G401.6 (cell line): ENCODE results near the gene CDH22.

Source experiments
- FAIRE-seq: peaks from 2 replicates; lab custom pipeline; 2012; peaks lifted over from hg19 to GRCh38; lab: Jason Lieb, UNC

The CDH22 gene

DNA sequence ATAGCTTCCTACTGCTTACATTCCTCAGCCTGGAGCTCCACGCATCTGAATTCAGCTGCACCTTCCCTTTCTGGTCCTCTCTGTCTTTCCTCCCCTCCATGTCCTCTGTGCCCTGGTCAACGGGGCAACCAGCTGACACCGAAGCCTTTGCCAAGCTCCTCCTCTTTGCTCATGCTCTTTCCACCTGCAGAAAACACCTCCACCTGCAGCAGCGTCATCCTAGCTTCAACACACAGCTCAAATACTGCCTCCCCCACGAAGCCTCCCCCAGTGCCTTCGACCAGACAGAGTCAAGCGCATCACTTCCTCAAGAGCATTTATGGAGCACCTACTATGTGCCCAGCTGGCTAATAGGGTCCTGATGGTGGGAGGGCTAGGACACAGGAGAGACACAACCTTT is 9.2 kb downstream of the CDH22 start:
- FAIRE-seq = no peak

DNA sequence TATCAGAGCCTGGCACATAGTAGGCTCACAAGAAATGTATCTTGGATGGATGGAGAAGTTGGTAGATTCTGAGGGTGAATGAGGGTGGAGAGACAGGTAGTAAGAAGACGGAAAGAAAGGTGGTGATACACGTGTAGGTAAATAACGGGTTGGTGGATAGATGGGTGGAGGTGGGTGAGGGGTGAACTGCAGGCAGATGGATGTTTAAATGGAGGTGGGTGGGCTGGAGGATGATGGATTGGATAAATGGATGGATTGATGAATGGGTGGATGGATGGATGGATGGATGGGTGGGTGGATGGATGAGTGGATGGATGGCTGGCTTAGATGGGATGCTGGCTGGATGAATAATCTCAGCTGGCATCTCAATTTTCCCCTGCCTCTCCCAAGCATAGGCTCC is 9.9 kb downstream of the CDH22 start:
- no peak for FAIRE-seq

DNA sequence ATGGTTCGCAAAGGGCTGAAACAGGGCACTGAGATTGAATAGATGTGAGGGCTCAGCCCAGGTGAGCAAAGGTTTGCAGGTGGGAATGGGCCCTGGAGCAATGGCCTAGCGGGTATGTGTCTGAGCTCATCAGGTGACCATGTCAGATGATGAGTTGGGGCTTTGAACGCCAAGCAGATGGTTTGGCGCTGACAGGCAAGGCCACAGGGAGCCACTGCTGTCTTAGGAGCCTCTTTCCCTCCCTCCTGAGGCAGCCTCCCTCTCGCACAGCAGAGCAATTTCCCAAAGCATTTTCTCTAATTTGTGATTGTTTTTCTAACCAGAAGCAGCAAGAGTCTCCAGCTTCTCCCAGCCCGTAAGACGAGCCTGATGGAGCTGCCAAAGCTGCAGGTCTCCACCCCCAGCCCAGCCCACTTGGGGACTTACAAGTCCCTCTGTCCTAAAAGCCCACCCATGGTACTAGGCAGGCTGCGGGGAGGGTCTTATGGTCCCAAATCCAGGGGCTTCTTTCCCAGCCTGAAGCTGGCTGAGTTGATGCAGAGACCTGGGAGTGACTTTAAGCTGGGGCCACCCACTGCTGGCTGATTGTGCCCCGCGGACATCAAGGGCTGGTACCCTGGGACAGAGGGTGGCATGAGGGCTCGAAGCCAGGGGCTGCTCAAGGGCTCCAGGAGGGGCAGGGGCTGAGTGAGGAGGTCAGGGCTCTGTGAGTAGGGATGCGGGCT is 11.6 kb downstream of the CDH22 start:
- no peak for FAIRE-seq

DNA sequence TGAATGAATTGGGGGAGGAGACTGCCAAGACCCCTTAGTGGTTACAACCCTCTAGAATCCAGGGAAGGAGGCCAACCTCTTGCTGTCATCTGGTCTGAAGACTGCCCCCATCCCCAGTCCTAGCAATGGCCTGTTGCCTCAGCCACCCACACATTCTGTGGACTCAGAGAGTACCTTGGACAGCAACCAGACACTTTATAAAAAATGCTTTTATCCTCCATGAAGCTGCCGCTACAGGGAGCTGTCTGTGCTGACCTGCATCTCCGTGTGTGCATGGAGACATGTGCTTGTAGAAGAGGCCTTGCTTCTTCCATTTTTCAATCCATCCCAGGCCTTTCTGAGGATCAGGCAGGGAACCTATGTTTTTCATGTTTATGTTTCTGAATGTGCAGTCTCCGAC is 15.2 kb downstream of the CDH22 start:
- FAIRE-seq = no peak

DNA sequence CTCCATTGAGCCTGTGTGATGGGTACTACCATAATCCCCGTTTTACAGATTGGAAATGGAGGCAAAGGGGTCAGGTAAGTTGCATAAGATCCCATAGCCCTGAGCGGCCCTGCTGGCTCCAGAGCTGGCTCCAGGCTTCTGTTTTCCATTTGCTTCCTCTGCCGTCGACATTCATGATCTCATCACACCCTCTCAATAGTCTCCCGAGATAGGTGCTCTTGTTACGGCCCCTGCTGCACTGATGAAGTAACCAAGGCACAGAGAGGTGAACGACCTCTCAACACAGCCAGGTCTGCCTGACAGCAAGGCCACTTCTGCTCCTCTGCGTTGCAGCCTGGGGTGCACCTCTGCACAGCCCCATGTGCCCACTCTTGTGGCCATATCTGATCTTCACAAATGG is 16.9 kb downstream of the CDH22 start:
- FAIRE-seq = no peak

DNA sequence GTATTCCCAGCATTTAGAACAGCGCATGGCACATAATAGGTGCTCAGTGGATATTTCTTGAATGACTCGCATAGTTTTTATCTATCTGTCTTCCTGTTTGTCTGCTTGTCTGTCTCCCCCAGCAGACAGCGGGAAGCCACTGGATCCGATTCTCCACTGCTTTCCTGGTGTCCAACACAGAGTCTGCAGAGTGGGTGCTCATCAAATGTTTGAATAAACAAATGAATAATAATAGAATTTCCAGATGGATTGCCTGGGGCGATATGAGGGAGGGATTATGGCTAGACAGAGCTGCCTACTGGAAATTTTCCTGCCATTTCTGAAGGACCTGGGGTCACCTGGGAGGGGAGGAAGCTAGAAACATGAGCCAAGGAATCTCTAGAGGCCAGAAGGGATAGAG is 18.9 kb downstream of the CDH22 start:
- no peak for FAIRE-seq

DNA sequence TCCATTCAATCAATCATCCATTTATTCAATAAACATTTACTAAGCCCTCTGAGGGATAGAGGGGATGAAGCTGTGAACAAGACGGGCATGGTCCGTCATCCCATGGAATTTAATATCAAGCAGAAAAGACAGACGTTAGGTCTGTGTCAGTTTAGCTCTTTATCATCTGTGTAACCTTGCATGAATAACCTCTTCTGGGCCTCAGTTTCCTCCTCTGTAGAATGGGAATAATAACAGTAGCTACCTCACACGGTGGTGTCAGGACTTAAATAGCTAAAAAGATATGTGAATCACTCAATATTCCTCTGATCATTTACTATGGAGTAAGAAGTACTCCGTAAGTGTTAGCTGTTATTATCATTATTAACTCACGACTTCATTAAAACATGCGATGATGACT is 21.3 kb downstream of the CDH22 start:
- FAIRE-seq = no peak

DNA sequence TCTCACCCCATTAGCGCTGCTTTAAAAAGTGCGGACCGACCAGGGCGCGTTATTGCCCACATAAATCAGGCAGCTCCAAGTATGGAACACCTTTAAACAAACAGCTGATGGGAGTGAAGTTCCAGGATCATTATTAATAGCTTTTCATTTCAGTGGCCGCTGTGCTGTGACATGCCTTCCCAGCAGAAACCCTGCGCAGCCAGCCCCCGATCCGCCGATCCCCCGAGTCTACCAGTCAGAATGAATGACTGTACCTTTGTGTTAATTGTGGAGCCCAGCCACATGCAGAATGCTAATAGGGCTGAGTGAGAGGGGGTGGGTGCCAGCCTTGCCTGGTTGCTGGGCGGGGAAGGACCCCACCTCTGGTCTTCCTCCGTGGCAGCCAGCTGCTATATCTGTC is 21.9 kb downstream of the CDH22 start:
- no peak for FAIRE-seq

DNA sequence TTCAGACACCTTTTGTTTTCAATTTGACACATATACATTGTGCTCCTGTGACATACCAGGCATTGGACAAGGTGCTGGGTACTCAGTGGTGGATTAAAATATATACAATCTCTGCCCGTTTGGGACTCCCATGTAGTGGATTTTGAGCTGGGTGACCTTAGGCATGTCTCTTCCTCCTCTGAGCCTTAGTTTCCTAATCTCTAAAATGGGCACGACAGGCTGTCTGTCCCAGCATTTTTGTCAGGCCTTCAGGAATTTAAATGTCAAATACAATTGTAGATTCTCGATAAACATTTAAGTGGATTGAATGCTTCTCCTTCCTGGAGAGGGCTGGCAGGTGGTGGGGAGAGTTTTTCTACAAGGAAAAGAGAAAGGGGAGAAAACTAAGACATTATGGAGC is 22.6 kb downstream of the CDH22 start:
- FAIRE-seq = no peak

DNA sequence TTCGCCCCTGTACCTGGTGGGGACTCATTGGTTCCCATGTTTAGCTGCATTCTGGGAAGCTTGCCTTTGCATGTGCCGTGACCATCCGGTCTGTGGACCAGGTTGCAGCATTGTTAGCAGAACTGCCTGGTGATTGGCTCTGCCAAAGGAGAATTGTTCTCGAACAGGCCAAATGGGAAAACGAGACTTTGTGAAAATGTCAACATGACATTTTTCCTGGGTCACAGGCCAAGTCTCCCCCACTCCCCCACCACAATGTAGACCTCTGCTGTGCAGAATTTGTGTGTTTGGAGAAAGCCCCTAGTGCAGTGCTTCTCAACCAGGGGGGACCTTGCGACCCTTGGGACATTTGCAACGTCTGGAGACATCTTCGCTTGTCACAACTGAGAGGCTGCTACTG is 23.2 kb downstream of the CDH22 start:
- no peak for FAIRE-seq

DNA sequence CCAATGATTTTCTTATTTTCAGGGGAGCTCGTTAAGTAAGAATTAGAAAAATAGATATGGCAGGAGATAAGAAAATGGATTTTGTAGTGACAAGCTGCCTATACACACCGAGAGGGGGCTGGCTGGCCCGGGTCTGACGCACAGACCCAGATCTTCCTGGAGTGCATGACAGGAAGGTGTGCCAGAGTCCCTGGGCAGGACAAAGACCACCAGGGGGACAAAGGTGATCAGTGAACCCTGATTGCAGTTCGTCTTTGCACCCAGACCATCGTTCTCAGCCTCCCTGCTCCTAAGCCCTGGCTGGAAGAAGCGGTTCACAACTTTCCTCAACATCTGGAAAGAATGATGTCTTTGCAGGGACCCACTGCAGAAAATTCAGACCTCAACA is 24.3 kb downstream of the CDH22 start:
- FAIRE-seq = no peak

DNA sequence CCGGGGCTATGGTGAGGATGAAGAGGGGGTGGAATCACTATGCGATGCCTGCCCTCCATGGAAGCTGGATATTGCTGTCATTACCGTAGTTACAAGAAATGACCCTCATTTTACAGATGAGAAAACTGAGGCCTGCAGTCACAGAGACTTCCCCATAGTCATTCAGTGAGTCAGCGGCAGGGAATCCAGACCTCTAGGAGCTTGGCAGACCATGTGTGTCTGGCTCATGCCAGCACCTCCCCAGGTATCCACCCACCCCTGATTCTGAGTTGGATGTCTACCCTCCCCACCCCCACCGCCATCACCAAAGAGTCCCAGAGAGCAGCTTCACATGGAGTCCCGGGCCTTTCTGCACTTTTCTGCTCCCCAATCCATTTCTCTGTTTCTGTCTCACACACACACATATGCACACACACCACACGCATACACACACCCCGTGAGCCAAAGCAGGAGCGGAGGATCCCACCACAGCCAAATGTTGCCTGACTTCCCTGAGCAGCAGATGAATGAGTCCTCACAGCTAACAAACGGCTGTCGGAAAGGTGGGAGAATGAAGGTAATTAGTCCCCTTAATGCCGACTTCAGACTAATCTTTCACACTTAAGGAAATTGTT is 24.8 kb downstream of the CDH22 start:
- FAIRE-seq = no peak

DNA sequence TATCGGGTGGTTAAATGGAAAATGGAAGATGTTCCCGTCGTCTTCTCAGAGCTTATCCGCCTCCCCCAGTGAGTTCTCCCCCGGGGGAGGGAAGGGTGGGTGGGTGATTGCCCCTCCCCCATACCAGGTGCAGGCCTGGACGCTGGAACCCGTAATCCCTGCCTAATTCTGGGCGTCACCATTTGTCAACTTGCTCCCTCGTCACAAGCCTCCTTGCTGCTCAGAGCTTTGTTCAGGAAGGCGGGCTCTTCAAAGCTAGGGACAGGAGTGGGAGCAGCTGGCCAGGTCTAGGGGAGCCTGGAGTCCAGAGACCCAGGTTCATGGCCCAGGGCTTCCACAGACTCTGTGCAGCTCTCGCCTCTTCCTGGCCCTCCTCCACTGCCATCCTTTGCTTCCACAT is 25.6 kb downstream of the CDH22 start:
- no peak for FAIRE-seq

DNA sequence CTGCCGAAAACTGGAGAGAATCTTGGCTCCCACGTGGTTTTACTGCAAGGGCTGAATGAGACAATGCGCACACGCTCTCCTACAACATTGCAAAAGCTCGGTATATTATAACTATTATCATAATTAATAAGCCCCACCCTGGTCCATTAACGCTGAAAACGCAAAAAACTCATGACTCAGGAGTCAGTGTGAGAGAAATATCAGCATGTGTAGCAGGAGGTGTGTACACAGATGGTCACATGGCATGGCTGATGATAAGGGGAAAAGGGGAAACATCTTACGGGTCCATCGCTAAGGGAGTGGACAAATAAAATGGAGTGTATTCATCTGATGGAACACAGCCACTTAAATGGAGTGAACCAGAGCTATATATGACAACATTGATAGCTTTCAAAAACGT is 29.2 kb downstream of the CDH22 start:
- no peak for FAIRE-seq

DNA sequence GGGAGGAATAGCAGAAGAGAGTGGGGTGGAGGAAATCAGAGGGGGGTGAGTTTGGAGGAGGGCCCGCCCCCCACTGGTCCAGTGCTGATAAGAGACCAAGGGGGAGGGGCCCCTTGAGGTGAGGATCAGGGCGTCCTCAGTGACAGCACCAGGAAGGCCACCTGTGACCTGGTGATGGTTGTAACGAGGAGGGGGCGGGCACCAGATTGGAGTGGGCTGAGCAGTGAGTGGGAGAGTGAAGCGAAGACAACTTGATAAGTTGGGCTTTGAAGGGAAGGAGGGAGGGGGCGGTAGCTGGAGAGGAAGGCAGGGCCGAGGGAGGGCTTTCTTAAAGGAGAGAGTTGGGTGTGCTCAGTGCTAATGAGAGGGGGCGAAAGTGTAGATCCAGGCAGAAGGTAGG is 30.7 kb downstream of the CDH22 start:
- no peak for FAIRE-seq

DNA sequence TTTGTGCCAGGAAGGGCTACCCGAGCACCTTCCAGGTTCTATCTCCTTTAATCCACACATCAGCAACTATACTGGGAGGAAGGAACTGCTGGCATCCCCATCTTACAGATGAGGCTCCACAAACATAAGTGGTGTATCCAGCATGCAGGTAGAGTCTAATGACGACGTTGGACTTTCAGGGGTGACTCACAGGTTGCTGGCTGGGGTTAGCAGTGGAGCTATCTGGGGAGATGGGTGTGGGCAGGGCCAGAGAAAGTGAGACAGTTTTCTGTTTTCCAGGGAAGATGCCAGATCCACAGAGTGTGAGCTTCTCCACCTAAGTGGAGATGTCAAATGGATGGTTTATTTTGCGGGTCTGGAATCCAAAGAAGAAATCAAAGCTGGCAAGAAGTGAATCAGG is 31.8 kb downstream of the CDH22 start:
- FAIRE-seq = no peak

DNA sequence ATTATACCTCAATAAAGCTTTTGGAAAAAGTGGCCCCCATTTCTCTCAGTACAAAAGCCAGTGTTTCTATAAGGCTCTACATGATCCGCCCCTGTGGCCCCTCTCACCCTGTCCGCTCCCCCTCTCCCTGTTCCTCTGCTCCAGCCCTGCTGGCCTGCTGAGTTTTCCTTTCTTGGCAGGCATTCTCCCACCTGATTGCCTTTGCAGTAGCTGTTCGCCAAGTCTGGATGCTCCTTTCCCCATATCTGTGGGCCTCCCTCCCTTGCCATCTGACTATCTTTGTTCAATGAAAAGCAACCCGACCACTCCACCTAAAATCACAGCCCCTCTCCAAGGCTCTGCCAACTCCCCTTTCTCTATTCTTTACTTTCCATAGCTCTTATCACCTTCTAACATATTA is 33.2 kb downstream of the CDH22 start:
- FAIRE-seq = no peak

DNA sequence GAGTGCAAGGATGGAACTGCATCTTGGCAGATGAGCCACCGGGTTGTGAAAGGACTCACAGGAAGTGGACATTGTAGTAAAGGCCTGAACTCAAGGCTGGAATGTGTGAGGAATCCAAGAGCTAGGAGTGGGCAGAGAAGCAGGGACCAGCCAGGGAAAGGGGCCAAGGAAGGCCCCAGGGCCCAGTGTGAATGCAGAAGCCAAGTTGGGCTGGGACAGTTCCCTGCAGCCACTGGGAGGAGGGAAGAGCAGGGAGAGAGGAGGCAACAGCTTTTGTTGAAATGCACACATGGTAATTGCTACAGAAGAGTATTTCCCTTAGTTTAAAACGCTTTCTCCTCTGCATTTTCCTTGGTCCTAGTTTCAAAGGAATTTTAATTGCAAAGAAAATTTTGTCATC is 34.6 kb downstream of the CDH22 start:
- FAIRE-seq = no peak

DNA sequence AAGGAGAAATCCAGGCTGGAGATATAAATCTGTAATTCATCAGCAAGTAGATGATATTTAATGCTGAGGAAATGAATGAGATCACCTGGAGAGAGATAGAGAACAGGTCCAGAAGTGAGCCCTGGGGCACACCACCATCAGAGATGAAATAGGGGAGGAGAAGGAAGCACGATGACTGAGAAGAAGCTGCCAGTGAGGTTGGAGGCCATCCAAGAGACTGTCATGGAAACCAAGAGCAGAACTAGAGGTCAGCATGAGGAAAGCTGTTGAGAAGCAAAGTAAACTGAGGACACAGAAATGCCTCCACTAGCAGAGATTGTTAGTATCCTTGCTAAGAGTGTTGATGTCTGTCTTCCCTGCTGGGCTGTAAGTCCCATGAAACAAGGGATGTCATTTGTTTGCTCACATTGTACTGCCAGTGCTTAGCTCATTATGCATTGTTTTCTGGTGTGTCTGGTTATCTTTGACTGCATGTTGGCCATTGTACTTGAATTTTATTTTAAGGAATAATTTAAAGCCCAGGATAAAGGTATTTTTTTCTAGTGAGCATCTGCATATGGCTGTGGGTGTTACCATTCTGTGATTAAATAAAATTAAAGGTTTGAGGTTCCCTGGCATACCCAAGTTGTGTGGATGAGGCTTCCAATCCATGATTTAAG is 35.8 kb downstream of the CDH22 start:
- FAIRE-seq = no peak

DNA sequence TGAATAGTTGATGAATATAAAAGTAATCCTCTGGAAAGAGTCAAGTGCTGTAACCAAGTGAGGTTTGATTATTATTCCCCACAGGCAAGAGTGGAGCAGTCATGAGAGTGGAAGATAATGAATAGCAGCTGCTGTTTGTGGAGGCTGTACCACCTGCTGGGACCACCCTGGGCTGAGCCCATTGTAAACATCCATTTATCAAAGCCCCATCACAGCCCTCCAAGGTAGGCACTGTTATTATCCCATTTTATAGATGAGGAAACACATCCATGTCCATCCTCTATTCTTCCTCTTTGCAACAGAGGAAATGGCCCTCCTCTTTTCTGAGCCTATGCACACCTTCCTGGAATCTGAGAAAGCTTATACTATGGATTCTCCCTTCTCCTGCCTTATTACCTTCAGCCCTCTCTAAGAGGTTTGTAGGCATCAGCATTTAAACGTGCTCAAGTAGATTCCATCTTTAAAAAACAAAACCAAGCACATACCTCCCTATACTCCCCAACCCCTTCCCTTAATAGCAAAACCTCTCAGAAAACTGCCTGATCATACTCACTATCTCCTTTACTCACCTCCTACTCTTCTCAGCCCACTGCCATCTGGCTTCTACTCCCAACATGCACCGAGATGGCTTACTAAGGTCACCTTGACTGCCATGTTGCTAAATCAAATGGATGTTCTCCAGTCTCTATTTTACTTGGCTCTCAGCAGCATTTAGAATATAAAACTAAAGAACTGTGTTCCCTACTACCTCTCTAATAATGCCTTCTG is 37.1 kb downstream of the CDH22 start:
- no peak for FAIRE-seq

DNA sequence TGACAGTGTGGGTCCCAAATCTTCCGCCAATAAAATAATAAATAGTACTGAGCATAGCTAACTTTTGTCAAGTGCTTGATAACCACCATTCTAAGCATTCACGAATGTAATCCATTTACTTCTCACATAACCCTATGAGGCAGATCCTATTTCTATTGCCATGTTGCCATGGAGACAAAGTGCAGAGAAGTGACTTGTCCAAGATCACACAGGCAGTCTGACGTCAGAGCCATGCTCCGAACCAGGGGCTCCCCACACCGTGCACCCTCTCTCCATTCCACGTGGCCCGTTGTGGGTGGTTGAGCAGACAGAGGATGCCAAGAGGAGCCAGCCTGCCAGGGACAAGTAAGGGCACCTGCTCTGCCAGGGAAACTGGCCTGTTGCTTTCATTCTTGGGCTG is 38.9 kb downstream of the CDH22 start:
- FAIRE-seq = no peak

DNA sequence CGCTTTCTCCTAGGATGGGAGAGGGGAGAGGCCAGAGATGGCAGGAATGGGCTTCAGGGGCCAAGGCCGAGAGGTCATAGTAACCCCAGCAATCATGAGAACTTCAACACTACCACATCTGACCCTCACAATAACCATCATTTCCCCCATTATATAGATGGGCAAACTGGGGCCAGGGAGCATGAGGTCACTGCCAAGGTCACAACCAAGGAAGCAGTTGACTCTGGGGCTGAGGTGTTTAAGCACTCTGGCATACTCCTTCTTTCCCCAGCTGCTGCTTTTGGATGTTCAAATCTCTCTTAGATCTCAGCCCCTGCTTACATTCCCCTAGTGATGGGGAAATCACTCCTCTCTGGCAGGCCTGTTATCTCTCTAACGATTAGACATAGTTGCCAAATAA is 39.6 kb downstream of the CDH22 start:
- no peak for FAIRE-seq

DNA sequence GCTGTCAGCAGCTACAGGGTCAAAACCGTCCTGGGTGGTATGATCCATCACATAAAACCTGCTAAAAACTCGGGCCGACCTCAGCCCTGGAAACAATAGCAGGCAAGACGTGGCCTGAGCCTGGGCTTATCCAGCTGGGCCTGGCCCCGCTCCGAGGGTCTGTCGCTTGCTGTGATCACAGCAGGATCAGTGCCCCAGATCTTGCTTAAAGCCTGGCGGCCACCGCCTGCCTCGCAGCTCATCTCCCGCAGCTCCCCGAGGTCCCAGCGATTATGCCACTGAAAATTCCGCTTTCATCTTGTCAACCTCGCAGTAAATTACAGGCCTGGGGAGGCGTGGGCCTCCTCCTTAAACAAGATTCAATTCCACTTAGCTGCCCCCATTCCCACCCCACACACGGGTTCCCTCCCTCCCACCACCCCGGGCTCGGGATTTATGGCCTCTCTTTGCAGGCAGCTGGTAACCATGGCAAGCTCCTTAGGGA is 40.1 kb downstream of the CDH22 start:
- FAIRE-seq = no peak
